Stomach smooth muscle (tissue), 2 donors: ENCODE measurements around the gene ALG3.
"Not testable (repeated sequence)": the region's sequence is repeated elsewhere in the genome, so short reads cannot be mapped to it uniquely, and the experiment has no call there.

ENCODE experiments used
- H3K27ac ChIP-seq: one replicate; pipeline ENCODE4 v1.7.0; 2013; ENCODE audit warnings: mild to moderate bottlenecking, low read length, inconsistent platforms
- H3K27me3 ChIP-seq, 2 donors: one replicate each; pipeline ENCODE4 v1.7.0; 2013; ENCODE audit warnings: low read length in 2 of 2; ENCODE audit not compliant: insufficient read depth in 2 of 2, control insufficient read depth in 1 of 2
- H3K36me3 ChIP-seq, 2 donors: one replicate each; pipeline ENCODE4 v1.7.0; 2013; ENCODE audit warnings: low read length in 2 of 2; ENCODE audit not compliant: control insufficient read depth in 2 of 2, insufficient read depth in 2 of 2
- H3K4me1 ChIP-seq: one replicate; pipeline ENCODE4 v1.7.0; 2013; ENCODE audit warnings: low read length; ENCODE audit not compliant: control insufficient read depth, insufficient read depth
- H3K4me3 ChIP-seq, 2 donors: one replicate each; pipeline ENCODE4 v1.7.0; 2013; ENCODE audit warnings: low read length in 2 of 2
- H3K9ac ChIP-seq, 2 donors: one replicate each; pipeline ENCODE4 v1.7.0; 2013; ENCODE audit warnings: low read length in 2 of 2, mild to moderate bottlenecking in 1 of 2
- H3K9me3 ChIP-seq, 2 donors: one replicate each; pipeline ENCODE4 v1.7.0; 2013; ENCODE audit warnings: low read length in 2 of 2; ENCODE audit not compliant: control insufficient read depth in 2 of 2
- donor health status: healthy.
- donor health status: Pancreatic carcinoma.

ALG3 gene

DNA sequence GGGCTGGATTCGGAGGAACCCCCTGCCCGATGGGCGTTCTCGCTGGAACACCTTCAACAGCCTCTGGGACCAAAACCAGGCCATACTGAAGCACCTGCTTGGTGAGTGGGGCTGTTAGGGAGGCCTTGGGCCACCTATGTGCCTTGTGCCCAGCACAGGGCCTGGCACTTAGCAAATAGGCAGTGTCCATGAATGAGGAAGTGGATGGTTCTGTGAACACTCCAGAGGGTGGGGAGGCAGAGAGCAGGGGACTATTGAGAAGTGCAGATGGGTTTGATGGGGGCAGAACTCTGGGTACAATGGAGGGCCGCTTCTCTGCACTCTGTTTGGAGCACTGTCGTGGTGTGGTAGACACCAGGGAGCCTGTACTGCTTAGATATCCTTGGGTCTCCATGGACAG, 28.6 kb upstream of the ALG3 start:
- H3K4me1 ChIP-seq: peaks cover 3% of the 10 kb centered on the region
- H3K27ac ChIP-seq: no peak overlapping the region
- H3K4me3 ChIP-seq: no peak overlapping the region
- no peaks in the 10 kb centered on the region for H3K9me3 ChIP-seq
- H3K27me3 ChIP-seq: peaks cover 21 to 28% of the 10 kb centered on the region in 2 donors
- H3K9ac ChIP-seq: no peak overlapping the region
- no peaks in the 10 kb centered on the region for H3K36me3 ChIP-seq

DNA sequence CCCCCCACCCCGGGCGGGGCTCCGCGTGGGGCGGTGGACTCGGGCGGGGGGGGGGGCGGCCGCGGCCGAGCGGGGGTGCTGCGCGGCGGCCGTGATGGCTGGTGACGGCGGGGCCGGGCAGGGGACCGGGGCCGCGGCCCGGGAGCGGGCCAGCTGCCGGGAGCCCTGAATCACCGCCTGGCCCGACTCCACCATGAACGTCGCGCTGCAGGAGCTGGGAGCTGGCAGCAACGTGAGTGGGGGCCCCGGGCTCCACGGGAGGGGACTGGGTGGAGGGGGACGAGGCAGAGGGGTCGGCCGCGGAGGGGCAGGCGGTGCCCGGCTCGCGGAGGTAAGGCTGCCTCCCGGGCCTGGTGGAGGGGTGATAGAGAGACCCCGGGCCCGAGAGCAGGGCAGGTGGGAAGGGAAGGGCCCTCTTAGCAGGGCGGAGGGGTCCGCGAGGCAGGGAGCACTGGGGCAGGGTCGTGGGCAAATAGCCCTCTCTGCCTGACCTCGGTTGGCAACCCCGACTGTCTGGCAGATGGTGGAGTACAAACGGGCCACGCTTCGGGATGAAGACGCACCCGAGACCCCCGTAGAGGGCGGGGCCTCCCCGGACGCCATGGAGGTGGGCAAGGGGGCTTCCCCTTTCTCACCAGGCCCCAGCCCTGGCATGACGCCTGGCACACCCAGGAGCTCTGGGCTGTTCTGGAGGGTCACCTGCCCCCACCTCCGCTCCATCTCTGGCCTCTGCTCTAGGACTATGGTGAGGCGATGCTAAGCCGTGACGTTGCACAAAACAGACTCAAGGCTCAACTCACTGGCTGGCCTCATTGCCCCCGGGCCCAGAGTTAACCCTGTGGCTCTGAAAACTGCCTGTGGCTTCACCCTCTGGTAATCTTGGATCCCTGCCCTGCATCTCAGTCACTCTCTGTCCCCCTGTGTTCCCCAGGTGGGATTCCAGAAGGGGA, 27.5 kb upstream of the ALG3 start, which contains the start of gene ECE2:
Gene ECE2, plus strand, starts transcription at position 62 of the 950 bp plus-strand sequence. Its CDS starts 132 bp downstream, at position 194.
- H3K9ac ChIP-seq: no peak within 1 kb of the TSS
- no peak within 1 kb of the TSS for H3K4me3 ChIP-seq
- no peak within 1 kb of the TSS for H3K27ac ChIP-seq
- peaks cover 21 to 28% of the 10 kb centered on the region in 2 donors for H3K27me3 ChIP-seq
- H3K4me1 ChIP-seq: peaks cover 3% of the 10 kb centered on the region
- H3K9me3 ChIP-seq: no peaks in the 10 kb centered on the region
- H3K36me3 ChIP-seq: no peaks in the 10 kb centered on the region

DNA sequence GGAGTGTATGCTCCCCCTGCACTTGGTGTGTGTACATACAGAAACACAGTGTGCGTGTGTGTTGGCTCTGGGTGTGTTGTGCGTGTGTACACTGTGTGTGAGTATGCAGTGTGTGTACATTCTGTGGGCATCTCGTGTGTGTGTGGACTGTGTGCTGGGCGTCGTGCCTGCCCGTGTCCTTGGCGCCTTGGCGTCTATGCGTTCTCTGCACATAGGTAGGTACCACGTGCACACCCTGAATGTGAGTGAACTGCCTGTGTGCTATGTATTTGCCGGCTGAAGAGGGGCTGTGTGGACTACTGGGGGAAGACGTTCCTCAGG, 26.6 kb upstream of the ALG3 start:
- no peaks in the 10 kb centered on the region for H3K36me3 ChIP-seq
- no peak overlapping the region for H3K4me3 ChIP-seq
- no peak overlapping the region for H3K9ac ChIP-seq
- H3K27ac ChIP-seq: no peak overlapping the region
- H3K4me1 ChIP-seq: peaks cover 3% of the 10 kb centered on the region
- peaks cover 21 to 28% of the 10 kb centered on the region in 2 donors for H3K27me3 ChIP-seq
- no peaks in the 10 kb centered on the region for H3K9me3 ChIP-seq

DNA sequence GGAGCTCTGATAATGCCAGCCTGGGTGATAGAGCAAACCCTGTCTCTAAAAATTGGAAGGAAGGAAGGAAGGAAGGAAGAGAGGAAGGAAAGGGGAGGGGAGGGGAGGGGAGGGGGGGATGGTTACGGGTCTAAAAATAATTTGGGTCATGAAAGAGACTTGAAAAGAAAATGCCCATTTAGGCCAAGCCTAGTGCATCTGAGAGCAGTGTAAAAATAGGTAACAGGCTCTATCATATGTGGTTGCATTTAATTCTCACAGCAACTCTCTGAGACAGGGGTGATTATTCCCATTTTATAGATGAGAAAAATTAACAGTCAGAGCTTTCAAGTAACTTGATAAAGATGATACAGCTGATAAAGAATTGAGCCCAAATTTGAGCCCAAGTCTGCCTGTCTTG, 23.5 kb upstream of the ALG3 start:
- Histone ChIP-seq H3K4me1 (peaks cover 3% of the 10 kb centered on the region), H3K36me3 (no peaks in the 10 kb centered on the region), H3K9me3 (no peaks in the 10 kb centered on the region), H3K27me3 (peaks cover 21 to 25% of the 10 kb centered on the region in 2 donors), H3K4me3 (no peak overlapping the region), H3K27ac (no peak overlapping the region), H3K9ac (no peak overlapping the region)

DNA sequence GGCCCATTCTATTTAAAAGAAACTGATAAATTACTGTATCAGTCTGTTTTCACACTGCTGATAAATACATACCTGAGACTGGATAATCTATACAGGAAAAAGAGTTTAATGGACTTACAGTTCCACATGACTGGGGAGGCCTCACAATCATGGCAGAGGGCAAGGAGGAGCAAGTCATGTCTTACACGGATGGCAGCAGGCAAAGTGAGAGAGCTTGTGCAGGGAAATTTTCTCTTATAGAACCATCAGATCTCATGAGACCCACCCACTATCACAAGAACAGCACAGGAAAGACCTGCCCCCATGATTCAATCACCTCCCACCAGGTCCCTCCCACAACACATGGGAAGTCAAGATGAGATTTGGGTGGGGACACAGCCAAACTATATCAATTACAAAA, 18.5 kb upstream of the ALG3 start:
- peaks cover 12 to 18% of the 10 kb centered on the region in 2 donors for H3K27me3 ChIP-seq
- not testable (repeated sequence) for H3K36me3 ChIP-seq, H3K9ac ChIP-seq, H3K27ac ChIP-seq, H3K4me1 ChIP-seq, H3K4me3 ChIP-seq, H3K9me3 ChIP-seq

DNA sequence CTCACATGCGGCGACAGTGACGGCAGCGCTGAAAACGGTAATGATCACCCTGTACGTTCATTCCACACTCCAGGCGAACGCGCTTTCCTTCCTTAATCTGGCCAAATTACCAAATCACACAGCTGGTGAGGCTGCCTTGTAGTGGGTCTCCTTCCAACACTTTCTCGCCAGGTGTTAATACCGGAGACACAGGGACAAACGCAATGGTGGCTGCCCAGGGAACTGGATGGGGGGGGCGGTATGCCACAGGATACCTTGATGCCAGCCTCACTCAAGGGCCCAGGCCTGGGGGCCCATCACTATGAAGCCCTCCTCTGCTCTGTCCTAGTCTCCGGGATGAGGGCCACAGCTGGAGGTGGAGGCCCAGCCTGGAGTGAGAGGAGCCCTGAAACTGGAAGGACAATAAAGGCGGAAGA, 14.0 kb upstream of the ALG3 start:
- Histone ChIP-seq H3K27ac (no peak overlapping the region), H3K9me3 (no peaks in the 10 kb centered on the region), H3K4me1 (peaks cover 21% of the 10 kb centered on the region), H3K36me3 (no peaks in the 10 kb centered on the region), H3K4me3 (no peak overlapping the region), H3K9ac (no peak overlapping the region), H3K27me3 (peaks cover 40 to 54% of the 10 kb centered on the region in 2 donors)

DNA sequence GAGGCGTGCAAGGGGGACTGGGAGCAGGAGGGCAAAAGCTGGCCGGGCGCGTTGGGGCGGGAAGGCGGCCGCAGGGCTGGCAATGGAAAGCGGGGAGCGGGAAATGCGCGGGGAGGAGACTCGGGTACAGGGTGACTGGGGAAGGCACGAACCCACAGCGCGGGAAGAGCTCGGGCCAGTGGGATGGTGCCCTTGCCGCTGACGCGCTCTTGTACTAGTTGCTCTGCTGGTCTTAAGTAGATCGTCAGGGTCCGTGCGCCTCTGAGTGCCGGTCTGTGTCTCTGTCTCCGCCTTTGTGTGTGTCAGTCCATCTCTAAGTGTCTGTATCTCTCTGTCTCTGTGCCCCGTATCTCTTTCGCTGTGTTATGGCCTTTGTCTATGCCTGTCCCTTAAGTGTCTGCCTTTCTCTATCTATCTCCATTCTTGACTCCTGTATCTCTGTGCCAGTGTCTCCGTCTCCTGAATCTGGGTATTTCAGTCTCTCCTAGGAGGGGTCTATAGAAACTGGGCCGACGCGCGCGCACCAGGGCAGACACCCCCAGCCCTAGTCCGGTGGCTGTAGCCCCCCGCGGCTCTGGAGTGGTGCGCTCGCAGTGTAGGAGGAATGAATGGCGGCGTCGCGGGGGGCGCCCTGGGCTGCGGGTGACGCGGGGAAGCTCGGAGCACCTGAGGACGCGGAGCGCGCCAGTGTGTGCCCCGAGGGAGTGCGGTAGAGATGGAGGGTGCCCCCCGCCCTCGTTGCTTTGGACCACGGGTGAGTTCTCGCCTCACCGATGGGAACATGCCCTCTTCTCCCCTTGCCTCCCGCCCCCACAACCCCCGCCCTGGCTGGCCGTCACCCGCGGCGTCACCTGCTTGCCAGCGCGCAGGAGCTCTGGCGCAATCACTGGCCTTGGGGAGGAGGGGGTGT, 13.3 kb upstream of the ALG3 start:
- Histone ChIP-seq H3K27me3 (peaks cover 41 to 59% of the 10 kb centered on the region in 2 donors), H3K4me3 (peak overlapping the region; percentile 43 to 59), H3K27ac (no peak overlapping the region), H3K36me3 (no peaks in the 10 kb centered on the region), H3K4me1 (peaks cover 21% of the 10 kb centered on the region), H3K9me3 (no peaks in the 10 kb centered on the region), H3K9ac (no peak overlapping the region)

DNA sequence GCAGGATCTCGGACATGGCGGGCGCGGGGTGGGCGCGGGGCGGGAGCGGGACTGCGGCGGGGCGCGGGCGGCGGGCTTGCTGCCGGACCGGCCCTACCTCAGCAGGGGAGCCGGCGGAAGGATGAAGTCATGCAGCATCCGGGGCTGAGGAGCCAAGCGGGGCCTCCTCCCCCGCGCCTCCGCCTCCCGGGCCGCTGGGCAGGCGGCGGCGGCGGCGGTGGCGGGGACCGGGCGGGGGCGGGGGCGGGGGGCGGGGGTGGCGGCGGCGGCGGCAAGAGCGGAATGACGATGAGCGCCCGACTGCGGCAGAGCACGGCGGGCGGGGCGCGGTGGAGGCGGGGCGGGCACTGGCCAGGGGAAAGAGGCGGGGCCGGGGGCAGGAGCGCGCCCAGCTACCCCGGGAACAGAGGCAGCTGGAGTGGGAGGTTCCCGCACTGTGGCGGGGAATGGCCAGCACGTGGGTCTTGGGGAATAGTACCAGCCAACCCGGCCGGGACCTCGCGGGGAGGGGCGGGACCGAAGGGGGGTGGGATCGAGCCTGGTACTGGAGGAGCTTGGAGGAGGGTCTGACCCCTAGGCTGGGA, 12.6 kb upstream of the ALG3 start, which contains the start of gene CAMK2N2:
Gene CAMK2N2, minus strand, starts transcription at position 284 of the 584 bp plus-strand sequence. Its CDS starts 268 bp downstream, at position 16.
- Histone ChIP-seq H3K4me1 (peaks cover 21% of the 10 kb centered on the region), H3K4me3 (peak within 1 kb of the TSS; percentile 43 to 59), H3K27me3 (peaks cover 41 to 62% of the 10 kb centered on the region in 2 donors), H3K36me3 (no peaks in the 10 kb centered on the region), H3K27ac (no peak within 1 kb of the TSS), H3K9ac (no peak within 1 kb of the TSS), H3K9me3 (no peaks in the 10 kb centered on the region)

DNA sequence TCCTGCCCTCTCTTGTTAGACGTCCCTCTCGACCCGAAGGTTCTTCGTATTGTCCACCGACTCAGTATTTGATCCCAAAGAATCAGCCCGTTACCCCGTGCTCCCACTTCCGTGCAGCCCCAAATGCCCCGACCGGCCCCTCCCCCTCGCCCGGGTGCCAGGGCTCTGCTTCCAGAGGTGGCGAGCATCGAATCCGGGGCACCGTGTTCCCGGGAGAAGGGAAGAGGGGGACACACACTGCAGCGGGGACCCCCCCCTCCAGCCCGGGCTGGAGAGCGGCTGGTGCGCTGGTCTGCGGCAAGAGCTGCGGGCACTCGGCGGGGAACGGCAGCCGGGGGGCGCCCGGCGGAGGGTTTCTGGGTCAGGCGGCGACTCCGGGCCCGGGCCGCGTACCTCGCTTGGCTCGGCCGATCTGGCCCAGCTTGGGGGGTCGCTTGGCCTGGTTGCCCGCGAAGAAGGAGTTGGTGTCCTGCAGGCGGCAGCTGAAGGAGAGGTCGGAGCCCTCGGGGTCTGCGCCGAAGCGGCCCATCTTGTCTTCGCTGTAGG, 12.0 kb upstream of the ALG3 start:
- H3K9ac ChIP-seq: no peak overlapping the region
- H3K27ac ChIP-seq: no peak overlapping the region
- peak overlapping the region in 1 of 2 donors; percentile 59 for H3K4me3 ChIP-seq
- H3K9me3 ChIP-seq: no peaks in the 10 kb centered on the region
- no peaks in the 10 kb centered on the region for H3K36me3 ChIP-seq
- peaks cover 21% of the 10 kb centered on the region for H3K4me1 ChIP-seq
- peaks cover 41 to 62% of the 10 kb centered on the region in 2 donors for H3K27me3 ChIP-seq
